HUDEP-2 (cell line): Measurements from ENCODE around the gene ZNF700.
"Not testable (repeated sequence)": the region's sequence is repeated elsewhere in the genome, so short reads cannot be mapped to it uniquely, and the experiment has no call there.

Experiments
- DNase-seq, 76 experiments: peaks; one replicate each; lab custom pipeline; 2025; ENCODE audit not compliant: unreplicated experiment in 76 of 76; lab: John Stamatoyannopoulos, UW

Gene ZNF700

DNA sequence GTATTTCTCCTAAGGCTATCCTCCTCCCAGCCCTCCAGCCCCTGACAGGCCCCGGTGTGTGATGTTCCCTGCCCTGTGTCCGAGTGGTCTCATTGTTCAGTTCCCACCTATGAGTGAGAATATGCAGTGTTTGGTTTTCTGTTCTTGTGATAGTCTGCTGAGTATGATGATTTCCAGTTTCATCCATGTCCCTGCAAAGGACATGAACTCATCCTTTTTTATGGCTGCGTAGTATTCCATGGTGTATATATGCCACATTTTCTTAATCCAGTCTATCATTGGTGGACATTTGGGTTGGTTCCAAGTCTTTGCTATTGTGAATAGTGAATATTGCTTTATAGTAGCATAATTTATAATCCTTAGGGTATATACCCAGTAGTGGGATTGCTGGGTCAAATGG lies 10.9 kb downstream of the ZNF700 start:
- DNase-seq: not testable (repeated sequence)

DNA sequence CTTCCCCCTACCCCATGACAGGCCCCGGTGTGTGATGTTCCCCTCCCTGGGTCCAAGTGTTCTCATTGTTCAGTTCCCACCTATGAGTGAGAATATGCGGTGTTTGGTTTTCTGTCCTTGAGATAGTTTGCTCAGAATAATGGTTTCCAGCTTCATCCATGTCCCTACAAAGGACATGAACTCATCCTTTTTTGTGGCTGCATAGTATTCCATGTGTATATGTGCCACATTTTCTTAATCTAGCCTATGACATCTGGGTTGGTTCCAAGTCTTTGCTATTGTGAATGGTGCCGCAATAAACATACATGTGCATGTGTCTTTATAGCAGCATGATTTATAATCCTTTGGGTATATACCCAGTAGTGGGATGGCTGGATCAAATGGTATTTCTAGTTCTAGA lies 13.5 kb downstream of the ZNF700 start:
- not testable (repeated sequence) for DNase-seq

DNA sequence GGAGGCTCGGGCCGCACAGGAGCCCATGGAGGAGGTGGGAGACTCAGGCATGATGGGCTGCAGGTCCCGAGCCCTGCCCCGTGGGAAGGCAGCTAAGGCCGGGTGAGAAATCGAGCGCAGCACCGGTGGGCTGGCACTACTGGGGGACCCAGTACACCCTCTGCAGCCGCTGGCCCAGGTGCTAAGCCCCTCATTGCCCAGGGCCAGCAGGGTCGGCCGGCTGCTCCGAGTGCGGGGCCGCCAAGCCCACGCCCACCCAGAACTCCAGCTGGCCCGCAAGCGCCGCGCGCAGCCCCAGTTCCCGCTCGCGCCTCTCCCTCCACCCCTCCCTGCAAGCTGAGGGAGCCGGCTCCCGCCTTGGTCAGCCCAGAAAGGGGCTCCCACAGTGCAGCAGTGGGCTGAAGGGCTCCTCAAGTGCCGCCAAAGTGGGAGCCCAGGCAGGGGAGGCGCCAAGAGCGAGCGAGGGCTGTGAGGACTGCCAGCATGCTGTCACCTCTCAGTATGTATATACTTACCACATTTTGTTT lies 16.5 kb downstream of the ZNF700 start:
- not testable (repeated sequence) for DNase-seq

DNA sequence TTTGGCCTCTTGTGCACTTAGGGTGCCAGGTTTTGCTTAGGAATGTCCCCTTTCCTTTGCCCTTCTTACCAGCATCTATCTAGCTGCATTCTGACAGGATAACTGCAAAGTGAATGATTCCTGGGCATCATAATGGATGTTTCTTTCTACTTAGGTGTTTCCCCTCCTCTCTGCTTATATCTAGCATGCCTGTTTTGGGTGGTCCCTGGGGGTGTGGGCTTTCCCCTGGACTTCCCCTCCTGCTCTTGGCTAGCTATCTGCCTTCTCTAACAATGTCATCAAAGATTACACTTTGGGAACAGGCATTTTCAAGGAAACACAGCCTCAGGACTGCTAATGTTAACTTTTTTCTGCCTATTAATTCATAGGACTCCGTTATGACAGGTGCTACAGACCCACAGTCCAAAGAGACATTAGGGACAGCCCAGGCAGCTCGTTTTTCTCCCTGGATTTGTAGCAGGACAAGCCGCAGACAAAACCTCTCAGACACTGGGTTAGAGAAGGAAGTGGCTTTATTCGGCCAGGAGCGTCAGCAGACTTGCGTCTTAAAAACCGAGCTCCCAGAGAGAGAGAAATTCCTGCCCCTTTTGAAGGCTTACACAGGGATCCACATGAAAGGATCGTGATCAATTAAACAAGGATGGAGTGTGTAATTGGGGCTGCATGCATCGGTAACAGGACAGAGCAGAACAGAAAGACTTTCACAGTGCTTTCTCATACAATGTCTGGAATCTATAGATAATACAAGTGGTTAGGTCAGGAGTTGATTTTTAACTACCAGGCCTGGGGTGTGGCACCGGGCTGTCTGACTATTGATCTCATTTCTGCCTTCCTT lies 17.3 kb downstream of the ZNF700 start:
- peak in 1 of 76 experiments; percentile 22 for DNase-seq

DNA sequence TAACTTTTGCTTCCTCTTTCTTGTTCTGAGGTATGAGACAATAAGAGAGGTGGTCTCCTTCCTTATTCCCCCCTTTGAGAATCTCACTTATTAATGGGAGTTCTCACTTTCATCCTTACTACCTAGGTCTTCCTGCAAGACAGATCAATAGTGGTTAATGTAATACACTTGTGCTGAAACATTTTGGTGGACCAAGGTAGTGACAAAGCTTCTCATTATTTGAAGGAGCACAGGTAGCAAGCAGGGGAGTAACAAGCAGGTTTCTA lies 17.9 kb downstream of the ZNF700 start:
- peak in 5 of 76 experiments; percentile 7 to 23 (median 12) for DNase-seq

DNA sequence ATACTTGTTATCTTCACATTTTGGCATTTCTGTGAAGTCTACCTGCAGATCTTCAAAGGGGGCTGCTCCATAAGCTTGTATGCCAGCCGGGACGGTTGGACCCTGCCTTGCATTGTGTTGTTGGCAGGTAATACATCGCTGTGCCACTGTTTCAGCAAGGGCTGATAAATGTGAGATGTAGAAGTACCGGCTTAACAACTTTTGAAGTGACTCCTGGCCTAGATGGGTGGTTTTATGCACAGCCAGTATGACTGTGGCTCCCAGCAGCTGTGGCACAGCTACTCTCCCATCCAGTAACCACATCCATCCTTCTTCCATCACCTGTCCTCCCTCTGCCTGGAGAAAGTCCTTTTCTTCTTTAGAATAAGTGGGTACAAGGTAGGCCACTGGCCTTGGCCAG lies 19.7 kb downstream of the ZNF700 start:
- no peak for DNase-seq

DNA sequence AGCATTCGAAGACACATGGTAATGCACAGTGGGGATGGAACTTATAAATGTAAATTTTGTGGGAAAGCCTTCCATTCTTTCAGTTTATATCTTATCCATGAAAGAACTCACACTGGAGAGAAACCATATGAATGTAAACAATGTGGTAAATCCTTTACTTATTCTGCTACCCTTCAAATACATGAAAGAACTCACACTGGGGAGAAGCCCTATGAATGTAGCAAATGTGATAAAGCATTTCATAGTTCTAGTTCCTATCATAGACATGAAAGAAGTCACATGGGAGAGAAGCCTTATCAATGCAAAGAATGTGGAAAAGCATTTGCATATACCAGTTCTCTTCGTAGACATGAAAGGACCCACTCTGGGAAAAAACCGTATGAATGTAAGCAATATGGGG lies 23.7 kb downstream of the ZNF700 start:
- no peak for DNase-seq

DNA sequence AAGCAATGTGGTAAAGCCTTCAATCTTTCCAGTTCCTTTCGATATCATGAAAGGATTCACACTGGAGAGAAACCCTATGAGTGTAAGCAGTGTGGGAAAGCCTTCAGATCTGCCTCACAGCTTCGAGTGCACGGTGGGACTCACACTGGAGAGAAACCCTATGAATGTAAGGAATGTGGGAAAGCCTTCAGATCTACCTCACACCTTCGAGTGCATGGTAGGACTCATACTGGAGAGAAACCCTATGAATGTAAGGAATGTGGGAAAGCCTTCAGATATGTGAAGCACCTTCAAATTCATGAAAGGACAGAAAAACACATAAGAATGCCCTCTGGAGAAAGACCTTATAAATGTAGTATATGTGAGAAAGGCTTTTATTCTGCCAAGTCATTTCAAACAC lies 24.3 kb downstream of the ZNF700 start:
- no peak for DNase-seq

DNA sequence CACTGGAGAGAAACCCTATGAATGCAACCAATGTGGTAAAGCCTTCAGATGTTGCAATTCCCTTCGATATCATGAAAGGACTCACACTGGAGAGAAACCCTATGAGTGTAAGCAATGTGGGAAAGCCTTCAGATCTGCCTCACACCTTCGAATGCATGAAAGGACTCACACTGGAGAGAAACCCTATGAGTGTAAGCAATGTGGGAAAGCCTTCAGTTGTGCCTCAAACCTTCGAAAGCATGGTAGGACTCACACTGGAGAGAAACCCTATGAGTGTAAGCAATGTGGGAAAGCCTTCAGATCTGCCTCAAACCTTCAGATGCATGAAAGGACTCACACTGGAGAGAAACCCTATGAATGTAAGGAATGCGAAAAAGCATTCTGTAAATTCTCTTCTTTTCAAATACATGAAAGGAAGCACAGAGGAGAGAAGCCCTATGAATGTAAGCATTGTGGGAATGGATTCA lies 24.7 kb downstream of the ZNF700 start:
- not testable (repeated sequence) for DNase-seq

DNA sequence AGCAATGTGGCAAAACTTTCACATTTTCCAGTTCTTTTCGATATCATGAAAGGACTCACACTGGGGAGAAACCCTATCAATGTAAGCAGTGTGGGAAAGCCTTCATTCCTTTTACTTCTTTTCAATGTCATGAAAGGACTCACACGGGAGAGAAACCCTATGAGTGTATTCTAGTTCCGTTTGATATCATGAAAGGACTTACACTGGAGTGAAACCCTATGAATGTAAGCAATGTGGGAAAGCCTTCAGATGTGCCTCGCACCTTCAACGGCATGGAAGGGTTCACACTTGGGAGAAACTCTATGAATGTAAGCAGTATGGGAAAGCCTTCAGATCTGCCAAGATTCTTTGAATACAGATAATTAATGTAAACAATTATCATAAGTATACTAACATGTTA lies 25.4 kb downstream of the ZNF700 start:
- no peak for DNase-seq

DNA sequence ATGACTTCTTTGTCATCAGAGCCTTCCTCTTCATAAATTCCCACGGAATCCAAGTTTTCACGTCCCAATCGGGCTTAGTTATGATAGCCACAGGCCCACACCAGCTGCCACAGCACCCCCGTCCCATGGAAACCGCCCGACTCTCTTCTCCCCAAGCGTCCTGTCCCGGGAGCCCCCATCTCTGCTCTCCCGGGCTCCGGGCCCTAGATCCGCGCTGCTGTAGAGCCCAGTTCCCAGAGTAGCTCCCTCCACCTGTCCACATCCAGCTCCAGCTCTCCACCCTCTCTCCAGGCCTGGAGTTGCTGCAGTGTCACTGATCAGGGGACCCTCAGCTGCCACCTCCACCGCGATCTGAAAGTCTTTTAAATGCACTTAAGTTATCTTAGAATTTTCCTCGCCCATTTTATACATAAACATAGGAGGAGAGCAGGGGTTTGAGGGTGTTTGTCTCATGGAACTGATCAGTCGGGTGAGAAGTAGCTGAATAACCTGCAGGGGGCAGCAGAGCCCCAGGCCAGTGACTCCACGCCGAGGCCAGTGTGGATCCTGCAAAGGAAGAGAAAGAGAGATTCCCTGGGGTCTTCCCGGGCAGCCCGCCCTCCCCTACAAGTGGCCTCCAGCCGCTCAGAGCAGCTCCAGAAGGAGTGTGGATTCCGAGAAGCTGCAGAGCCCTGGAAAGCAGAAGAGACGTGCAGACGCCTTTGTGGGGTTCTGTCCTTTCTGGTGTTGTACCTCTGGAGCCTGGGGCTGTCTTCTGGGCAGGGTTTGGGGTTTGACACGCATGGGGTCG lies 38.9 kb downstream of the ZNF700 start:
- DNase-seq: peak in 52 of 76 experiments; percentile 4 to 70 (median 38)

DNA sequence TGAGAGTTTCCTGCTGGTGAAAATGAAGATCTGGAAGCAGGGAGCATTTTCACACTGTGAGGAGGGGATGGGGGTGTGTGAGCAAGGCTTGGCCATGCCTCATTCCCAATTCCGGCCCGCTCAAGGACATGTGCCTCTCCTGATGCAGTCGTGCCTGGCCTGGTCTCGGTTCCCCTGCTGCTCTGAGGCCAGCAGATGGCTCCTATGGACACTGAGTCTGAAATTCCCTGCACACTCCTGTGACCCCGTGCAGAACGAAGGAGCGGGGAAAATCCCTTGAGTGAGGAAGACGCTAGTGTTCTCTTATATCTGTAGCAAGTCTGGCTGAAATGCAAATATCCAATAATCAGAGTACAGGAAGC lies 39.6 kb downstream of the ZNF700 start:
- peak in 5 of 76 experiments; percentile 12 to 44 (median 15) for DNase-seq

DNA sequence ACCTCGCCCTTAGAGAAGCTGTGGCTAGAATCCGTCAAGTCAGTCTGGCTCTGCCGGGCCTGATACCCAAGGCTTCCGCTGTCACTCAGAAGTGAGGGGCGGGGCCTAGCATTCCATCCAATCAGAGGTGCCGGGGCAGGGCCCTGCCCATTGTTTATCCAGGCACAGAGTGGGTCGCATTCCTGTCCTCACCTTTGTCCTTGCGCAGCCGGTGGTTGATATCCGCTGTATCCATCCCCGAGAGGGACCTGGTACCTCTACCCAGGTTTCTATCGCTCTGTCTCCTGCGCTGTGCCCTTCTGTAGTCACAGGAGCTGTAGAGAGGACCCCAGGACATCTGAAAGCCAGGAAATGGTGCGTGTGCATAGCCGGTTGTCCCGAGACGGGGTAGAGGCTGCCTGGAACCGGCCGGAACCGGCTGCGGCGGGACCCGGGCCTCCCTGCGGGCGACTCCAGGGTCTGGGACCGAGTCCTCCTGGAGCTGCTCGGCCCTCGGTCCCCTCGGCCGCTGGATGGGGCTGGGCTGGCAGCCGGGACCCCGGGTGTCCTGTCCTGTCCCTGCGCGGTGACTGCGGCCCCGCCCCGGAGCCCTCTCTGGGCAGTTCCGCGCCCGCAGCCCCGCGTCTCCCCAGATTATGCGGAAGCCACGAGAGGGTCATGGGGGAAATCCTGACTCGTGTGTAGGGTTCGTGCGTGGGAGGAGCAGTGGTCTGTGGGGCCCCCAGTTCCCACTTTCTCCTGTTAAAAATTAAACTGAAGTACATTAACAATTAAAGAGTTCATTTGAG lies 40.1 kb downstream of the ZNF700 start, which contains the start of gene ZNF763:
Gene ZNF763, plus strand, starts transcription at position 183 of the 788 bp plus-strand sequence. Its CDS starts 169 bp downstream, at position 352.
- peak in 57 of 76 experiments; percentile 1 to 90 (median 56) for DNase-seq

DNA sequence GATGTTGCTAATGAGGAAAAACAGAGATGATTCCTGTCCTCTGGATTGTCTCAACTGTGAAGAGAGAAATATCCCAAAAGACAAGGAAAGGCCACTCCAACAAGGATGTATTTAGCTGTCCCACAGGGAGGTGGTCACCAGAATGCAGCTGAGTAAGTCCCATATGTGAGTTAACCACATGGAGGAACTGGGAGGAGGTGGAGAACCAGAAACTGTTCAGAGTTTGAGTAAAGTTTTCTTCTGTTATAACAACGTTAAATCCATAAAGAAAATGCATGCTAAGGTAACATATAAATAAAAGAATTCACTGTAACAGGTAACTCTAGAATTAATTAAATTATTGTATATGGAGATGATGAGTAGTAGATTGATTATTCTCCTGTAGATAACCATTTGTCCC lies 45.3 kb downstream of the ZNF700 start:
- DNase-seq: no peak

DNA sequence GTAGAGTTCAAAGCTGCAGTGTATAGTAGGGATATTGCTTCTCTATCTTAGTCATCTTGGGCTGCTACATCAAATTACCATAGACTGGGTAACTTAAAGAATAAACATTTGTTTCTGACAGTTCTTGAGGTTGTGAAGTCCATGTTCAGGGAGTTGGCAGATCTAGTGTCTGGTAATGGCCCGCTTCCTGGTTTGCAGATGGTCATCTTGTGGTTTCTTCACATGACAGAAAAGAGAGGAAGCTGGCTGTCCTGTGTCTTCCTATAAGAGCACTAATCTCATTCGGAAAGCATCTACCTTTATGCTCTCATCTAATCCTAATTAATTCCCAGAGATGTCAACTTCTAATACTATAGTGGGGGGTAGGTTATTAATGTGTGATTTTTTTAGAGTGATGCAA lies 46.1 kb downstream of the ZNF700 start:
- DNase-seq: no peak

DNA sequence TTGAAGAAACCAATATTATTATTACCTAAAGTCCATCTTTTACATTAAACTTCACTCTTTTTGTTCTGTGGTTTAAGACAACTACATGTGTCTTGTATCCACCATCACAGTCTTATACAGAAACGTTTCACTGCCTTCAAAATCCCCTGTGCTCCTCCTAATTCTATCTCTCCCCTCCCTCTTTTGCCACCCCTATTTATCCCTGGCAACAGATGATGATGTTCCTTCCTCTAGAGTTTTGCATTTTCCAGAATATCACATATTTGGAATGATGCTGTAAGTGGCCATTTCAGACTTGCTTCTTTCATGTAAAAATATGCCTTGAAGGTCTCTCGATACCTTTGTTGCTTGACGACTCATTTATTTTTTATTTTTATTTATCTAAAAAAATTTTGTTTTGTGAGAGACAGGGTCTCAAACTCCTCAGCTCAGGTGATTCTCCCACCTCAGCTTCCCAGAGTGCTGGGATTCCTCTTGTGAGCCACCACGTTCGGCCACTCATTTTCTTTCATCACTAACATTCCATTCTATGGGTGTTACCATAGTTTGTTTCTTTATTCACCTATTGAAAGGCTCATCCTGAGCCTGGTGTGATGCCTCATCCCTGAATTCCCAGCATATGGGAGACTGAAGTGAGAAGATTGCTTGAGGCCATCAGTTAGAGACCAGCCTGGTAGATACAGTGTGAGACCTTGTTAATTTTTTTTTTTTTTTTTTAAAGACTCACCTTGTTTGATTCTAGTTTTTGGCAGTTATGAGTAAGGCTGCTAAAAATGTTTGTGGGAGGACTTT lies 48.3 kb downstream of the ZNF700 start:
- DNase-seq: no peak

DNA sequence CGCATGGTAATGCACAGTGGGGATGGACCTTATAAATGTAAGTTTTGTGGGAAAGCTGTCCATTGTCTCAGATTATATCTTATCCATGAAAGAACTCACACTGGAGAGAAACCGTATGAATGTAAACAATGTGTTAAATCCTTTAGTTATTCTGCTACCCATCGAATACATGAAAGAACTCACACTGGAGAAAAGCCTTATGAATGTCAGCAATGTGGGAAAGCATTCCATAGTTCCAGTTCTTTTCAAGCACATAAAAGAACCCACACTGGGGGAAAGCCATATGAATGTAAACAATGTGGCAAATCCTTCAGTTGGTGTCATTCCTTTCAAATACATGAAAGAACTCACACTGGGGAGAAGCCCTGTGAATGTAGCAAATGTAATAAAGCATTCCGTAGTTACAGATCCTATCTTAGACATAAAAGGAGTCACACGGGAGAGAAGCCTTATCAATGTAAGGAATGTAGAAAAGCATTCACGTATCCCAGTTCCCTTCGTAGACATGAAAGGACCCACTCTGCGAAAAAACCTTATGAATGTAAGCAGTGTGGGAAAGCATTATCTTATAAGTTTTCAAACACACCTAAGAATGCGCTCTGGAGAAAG lies 53.7 kb downstream of the ZNF700 start:
- DNase-seq: no peak

DNA sequence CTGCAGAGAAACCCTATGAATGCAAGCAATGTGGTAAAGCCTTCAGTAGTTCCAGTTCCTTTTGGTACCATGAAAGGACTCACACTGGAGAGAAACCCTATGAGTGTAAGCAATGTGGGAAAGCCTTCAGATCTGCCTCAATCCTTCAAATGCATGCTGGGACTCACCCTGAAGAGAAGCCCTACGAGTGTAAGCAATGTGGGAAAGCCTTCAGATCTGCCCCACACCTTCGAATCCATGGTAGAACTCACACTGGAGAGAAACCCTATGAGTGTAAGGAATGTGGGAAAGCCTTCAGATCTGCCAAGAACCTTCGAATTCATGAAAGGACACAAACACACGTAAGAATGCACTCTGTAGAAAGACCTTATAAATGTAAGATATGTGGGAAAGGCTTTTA lies 54.6 kb downstream of the ZNF700 start:
- DNase-seq: no peak

DNA sequence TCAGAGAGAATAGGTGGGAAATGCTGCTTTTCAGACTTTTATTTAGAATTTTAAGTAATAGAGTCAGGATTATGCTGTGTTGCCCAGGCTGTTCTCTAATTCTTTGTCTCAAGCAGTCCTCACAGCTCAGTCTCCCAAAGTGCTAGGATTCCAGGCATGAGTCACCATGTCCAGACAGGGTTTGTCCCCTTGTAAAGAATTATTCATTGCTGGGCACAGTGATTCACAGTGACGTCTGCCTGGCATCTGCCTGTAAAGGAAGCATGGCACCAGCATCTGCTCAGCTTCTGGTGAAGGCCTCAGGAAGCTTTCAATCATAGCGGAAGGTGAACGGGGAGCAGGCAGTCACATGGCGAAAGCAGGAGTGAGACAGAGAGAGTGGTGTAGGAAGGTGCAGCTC lies 57.6 kb downstream of the ZNF700 start:
- DNase-seq: no peak

DNA sequence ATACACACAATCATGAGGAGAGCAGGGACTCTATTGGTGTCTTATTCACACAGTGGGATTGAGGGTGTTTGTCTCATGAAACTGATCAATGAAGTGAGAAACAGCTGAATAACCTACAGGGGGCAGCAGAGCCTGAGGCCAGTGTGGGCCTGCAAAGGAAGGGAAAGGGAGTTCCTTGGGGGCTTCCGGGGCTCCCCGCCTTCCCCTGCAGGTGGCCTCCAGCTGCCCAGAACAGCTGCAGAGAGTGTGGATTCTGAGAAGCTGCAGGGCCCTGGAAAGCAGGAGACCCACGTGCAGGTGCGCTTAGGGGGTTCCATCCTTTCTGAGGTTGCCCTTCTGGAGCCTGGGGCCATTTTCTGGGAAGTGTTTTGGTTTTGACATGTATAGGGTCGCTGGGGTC lies 60.1 kb downstream of the ZNF700 start:
- peak in 4 of 76 experiments; percentile 1 to 9 (median 6) for DNase-seq
